Measurements from ENCODE around the gene UVSSA.

- no peak for TF ChIP-seq CTCF (IDR thresholded peaks at IDR 0.05)
- no peak for TF ChIP-seq ZFX (IDR thresholded peaks at IDR 0.05; ENCODE audit: borderline replicate concordance)
Measured at GRCh38 chr4:1310796-1311631, 36.0 kb upstream of the UVSSA start.
